Activated CD4-positive, alpha-beta T cell treated with anti-CD3 and anti-CD28 coated beads for 36 hours (primary cell): Measurements from ENCODE around the gene SIPA1L2. TPM values are rescaled to one million over a fixed set of nuclear protein-coding genes. Genes with fewer than 3 reads are reported as not detected.

Experiments
- ATAC-seq: fragments of 200-7000 bp; cut with Tn5 transposase; one replicate; pipeline ENCODE4 v1.10.0; 2021; ENCODE audit warnings: mild to moderate bottlenecking, moderate library complexity
- CTCF ChIA-PET: fragments of 350-600 bp; sonication (Branson Sonifier 250); formaldehyde crosslinking; loops from one replicate; lab custom pipeline; 2021; ENCODE audit warnings: antibody characterized with exemption; lab: Charles Lee
- POLR2A ChIA-PET: fragments of 350-600 bp; sonication (Branson Sonifier 250); formaldehyde crosslinking; loops from one replicate; lab custom pipeline; 2021; ENCODE audit warnings: antibody characterized with exemption, inconsistent platforms; lab: Charles Lee
- DNase-seq: peaks from one replicate; pipeline ENCODE4 v3.0.0-alpha.2; 2020
- H3K27ac Mint-ChIP-seq: one replicate; pipeline ENCODE4 v1.8.0; 2021; ENCODE audit warnings: mixed read lengths
- H3K27me3 Mint-ChIP-seq: one replicate; pipeline ENCODE4 v1.8.0; 2021; ENCODE audit warnings: mixed read lengths
- H3K36me3 Mint-ChIP-seq: one replicate; pipeline ENCODE4 v1.8.0; 2021; ENCODE audit warnings: low read depth, mixed read lengths
- H3K4me1 Mint-ChIP-seq: one replicate; pipeline ENCODE4 v1.8.0; 2021; ENCODE audit warnings: mixed read lengths
- H3K4me3 Mint-ChIP-seq: one replicate; pipeline ENCODE4 v1.8.0; 2021; ENCODE audit warnings: mild to moderate bottlenecking, moderate library complexity, mixed read lengths
- H3K9me3 Mint-ChIP-seq: one replicate; pipeline ENCODE4 v1.8.0; 2021; ENCODE audit warnings: low read depth, mixed read lengths
- intact Hi-C, 2 experiments: fragments of 100-400 bp; cut with DNase I in 1 of 2; cut with micrococcal nuclease in 1 of 2; formaldehyde crosslinking; loops; one replicate each; pipeline versions ENCODE4 v1.14.2 to v1.15.1; 2022 to 2024; cut with DNase I, micrococcal nuclease
- total RNA-seq, 2 experiments: library from RNA; stranded (reverse); gene quantifications; one replicate each; pipeline ENCODE4 v1.2.3, GENCODE V29; 2021

SIPA1L2 gene
- total RNA-seq, 2 experiments from 2014 or later: 3.7 to 4.0 TPM

GRCh38 chr1:232662910-232663309 lies 33.0 kb upstream of the SIPA1L2 start:
- intact Hi-C loops: no loop called here
- DNase-seq: no peak
- H3K4me3 Mint-ChIP-seq: no peak overlapping the region
- no peaks in the 10 kb centered on the region for H3K27me3 Mint-ChIP-seq
- no peaks in the 10 kb centered on the region for H3K36me3 Mint-ChIP-seq
- peaks cover 6% of the 10 kb centered on the region for H3K4me1 Mint-ChIP-seq
- no peak for ATAC-seq
- ChIA-PET POLR2A (no interaction called here), CTCF (no interaction called here)
- H3K27ac Mint-ChIP-seq: no peak overlapping the region
- no peaks in the 10 kb centered on the region for H3K9me3 Mint-ChIP-seq

- intact Hi-C loops: no loop called here
- no peak for DNase-seq
- ATAC-seq: no peak
- Mint-ChIP-seq H3K9me3 (no peaks in the 10 kb centered on the region), H3K36me3 (no peaks in the 10 kb centered on the region), H3K4me1 (peaks cover 3% of the 10 kb centered on the region), H3K27ac (no peak overlapping the region), H3K4me3 (no peak overlapping the region), H3K27me3 (no peaks in the 10 kb centered on the region)
- ChIA-PET POLR2A (no interaction called here), CTCF (no interaction called here)
Observed at GRCh38 chr1:232658386-232658785, 28.5 kb upstream of the SIPA1L2 start.

GRCh38 chr1:232657426-232658005 lies 27.6 kb upstream of the SIPA1L2 start:
- no peak for ATAC-seq
- no peak for DNase-seq
- Mint-ChIP-seq H3K4me1 (peaks cover 3% of the 10 kb centered on the region), H3K27ac (no peak overlapping the region), H3K9me3 (no peaks in the 10 kb centered on the region), H3K27me3 (no peaks in the 10 kb centered on the region), H3K36me3 (no peaks in the 10 kb centered on the region), H3K4me3 (no peak overlapping the region)
- intact Hi-C loops: no loop called here
- CTCF ChIA-PET: no interaction called here
- POLR2A ChIA-PET: no interaction called here

- DNase-seq: no peak
- no peak for ATAC-seq
- H3K4me3 Mint-ChIP-seq: no peak overlapping the region
- no peak overlapping the region for H3K27ac Mint-ChIP-seq
- no peaks in the 10 kb centered on the region for H3K36me3 Mint-ChIP-seq
- no peaks in the 10 kb centered on the region for H3K9me3 Mint-ChIP-seq
- intact Hi-C loops: no loop called here
- ChIA-PET POLR2A (no interaction called here), CTCF (interaction anchor here (1.0 kb wide), 1 partner anchor 19 kb away, joined by 3 read pairs; no protein-coding TSS in a partner anchor)
- peaks cover 3% of the 10 kb centered on the region for H3K4me1 Mint-ChIP-seq
- peaks cover 1% of the 10 kb centered on the region for H3K27me3 Mint-ChIP-seq
Observed at GRCh38 chr1:232655746-232656085, 25.8 kb upstream of the SIPA1L2 start.

- Mint-ChIP-seq H3K27me3 (peaks cover 1% of the 10 kb centered on the region), H3K4me3 (no peak overlapping the region), H3K9me3 (no peaks in the 10 kb centered on the region), H3K4me1 (peaks cover 3% of the 10 kb centered on the region), H3K36me3 (no peaks in the 10 kb centered on the region), H3K27ac (no peak overlapping the region)
- CTCF ChIA-PET: interaction anchor here (1.0 kb wide), 1 partner anchor 18 kb away, joined by 3 read pairs; no protein-coding TSS in a partner anchor
- ATAC-seq (no peak), DNase-seq (no peak)
- intact Hi-C loops: no loop called here
- POLR2A ChIA-PET: no interaction called here
Observed at GRCh38 chr1:232655028-232655745, 25.3 kb upstream of the SIPA1L2 start.

- CTCF ChIA-PET: interaction anchor here (0.6 to 0.8 kb wide), 4 partner anchors 12 to 401 kb away, joined by 3 to 4 read pairs (median 3); no protein-coding TSS in a partner anchor
- Mint-ChIP-seq H3K4me1 (peaks cover 3% of the 10 kb centered on the region), H3K4me3 (no peak overlapping the region), H3K9me3 (peaks cover 2% of the 10 kb centered on the region), H3K27me3 (peaks cover 1% of the 10 kb centered on the region), H3K27ac (no peak overlapping the region), H3K36me3 (no peaks in the 10 kb centered on the region)
- POLR2A ChIA-PET: no interaction called here
- intact Hi-C loops: no loop called here
- DNase-seq (no peak), ATAC-seq (no peak)
Observed at GRCh38 chr1:232653789-232654188, 23.9 kb upstream of the SIPA1L2 start.

GRCh38 chr1:232650845-232651244 lies 20.9 kb upstream of the SIPA1L2 start:
- POLR2A ChIA-PET: no interaction called here
- Mint-ChIP-seq H3K4me1 (peaks cover 3% of the 10 kb centered on the region), H3K27me3 (peaks cover 1% of the 10 kb centered on the region), H3K9me3 (peaks cover 2% of the 10 kb centered on the region), H3K4me3 (no peak overlapping the region), H3K36me3 (no peaks in the 10 kb centered on the region), H3K27ac (no peak overlapping the region)
- CTCF ChIA-PET: interaction anchor here (0.6 kb wide), 2 partner anchors 124 to 1348 kb away, joined by 3 to 4 read pairs; no protein-coding TSS in a partner anchor
- DNase-seq (no peak), ATAC-seq (no peak)
- intact Hi-C loops: no loop called here

- no peak overlapping the region for H3K27ac Mint-ChIP-seq
- H3K4me3 Mint-ChIP-seq: no peak overlapping the region
- peaks cover 2% of the 10 kb centered on the region for H3K4me1 Mint-ChIP-seq
- H3K27me3 Mint-ChIP-seq: peaks cover 1% of the 10 kb centered on the region
- ATAC-seq (no peak), DNase-seq (no peak)
- CTCF ChIA-PET: interaction anchor here (0.6 to 0.9 kb wide), 2 partner anchors 9 to 125 kb away, joined by 3 to 4 read pairs; no protein-coding TSS in a partner anchor
- intact Hi-C loops: no loop called here
- H3K9me3 Mint-ChIP-seq: peaks cover 2% of the 10 kb centered on the region
- H3K36me3 Mint-ChIP-seq: no peaks in the 10 kb centered on the region
- POLR2A ChIA-PET: no interaction called here
Observed at GRCh38 chr1:232650418-232650817, 20.5 kb upstream of the SIPA1L2 start.

- ChIA-PET POLR2A (no interaction called here), CTCF (interaction anchor here (0.6 kb wide), 1 partner anchor 32 kb away, joined by 3 read pairs; no protein-coding TSS in a partner anchor)
- Mint-ChIP-seq H3K4me3 (no peak overlapping the region), H3K9me3 (peaks cover 2% of the 10 kb centered on the region), H3K36me3 (no peaks in the 10 kb centered on the region), H3K27ac (no peak overlapping the region), H3K27me3 (peaks cover 1% of the 10 kb centered on the region), H3K4me1 (no peaks in the 10 kb centered on the region)
- DNase-seq (no peak), ATAC-seq (no peak)
- intact Hi-C loops: no loop called here
Observed at GRCh38 chr1:232648316-232648715, 18.4 kb upstream of the SIPA1L2 start.

GRCh38 chr1:232644209-232644608 lies 14.3 kb upstream of the SIPA1L2 start:
- Mint-ChIP-seq H3K4me1 (no peaks in the 10 kb centered on the region), H3K9me3 (no peaks in the 10 kb centered on the region), H3K27ac (no peak overlapping the region), H3K4me3 (no peak overlapping the region), H3K27me3 (no peaks in the 10 kb centered on the region), H3K36me3 (no peaks in the 10 kb centered on the region)
- no peak for ATAC-seq
- intact Hi-C loops: no loop called here
- POLR2A ChIA-PET: no interaction called here
- DNase-seq: no peak
- CTCF ChIA-PET: interaction anchor here (0.6 kb wide), 1 partner anchor 195 kb away, joined by 3 read pairs; no protein-coding TSS in a partner anchor

GRCh38 chr1:232643251-232643650 lies 13.3 kb upstream of the SIPA1L2 start:
- Mint-ChIP-seq H3K27me3 (no peaks in the 10 kb centered on the region), H3K4me3 (no peak overlapping the region), H3K36me3 (no peaks in the 10 kb centered on the region), H3K27ac (no peak overlapping the region), H3K9me3 (no peaks in the 10 kb centered on the region), H3K4me1 (no peaks in the 10 kb centered on the region)
- CTCF ChIA-PET: no interaction called here
- intact Hi-C loops: no loop called here
- DNase-seq: no peak
- ATAC-seq: no peak
- POLR2A ChIA-PET: no interaction called here

- ATAC-seq (no peak), DNase-seq (no peak)
- ChIA-PET POLR2A (no interaction called here), CTCF (no interaction called here)
- H3K27me3 Mint-ChIP-seq: no peaks in the 10 kb centered on the region
- no peaks in the 10 kb centered on the region for H3K4me1 Mint-ChIP-seq
- H3K4me3 Mint-ChIP-seq: no peak overlapping the region
- H3K27ac Mint-ChIP-seq: no peak overlapping the region
- no peaks in the 10 kb centered on the region for H3K9me3 Mint-ChIP-seq
- no peaks in the 10 kb centered on the region for H3K36me3 Mint-ChIP-seq
- intact Hi-C loops: no loop called here
Observed at GRCh38 chr1:232641507-232641906, 11.6 kb upstream of the SIPA1L2 start.
